VCaP (cell line): Measurements from ENCODE around the gene PHRF1.

ENCODE experiments used
- H3K27ac ChIP-seq: fragments of 450-650 bp; 2 replicates; pipeline ENCODE4 v1.5.1; 2017
- TF ChIP-seq, protein P1 (sequence below): fragments of 450-650 bp; conservative IDR thresholded peaks from 2 replicates; pipeline ENCODE4 v1.5.1; 2017; ENCODE audit warnings: mild to moderate bottlenecking, moderate library complexity

PHRF1 gene

GRCh38 chr11:541433-541885 lies 34.8 kb upstream of the PHRF1 start:
- H3K27ac ChIP-seq = no peak overlapping the region

GRCh38 chr11:544817-545166 lies 31.5 kb upstream of the PHRF1 start:
- no peak overlapping the region for H3K27ac ChIP-seq
- TF ChIP-seq, protein P1, sequence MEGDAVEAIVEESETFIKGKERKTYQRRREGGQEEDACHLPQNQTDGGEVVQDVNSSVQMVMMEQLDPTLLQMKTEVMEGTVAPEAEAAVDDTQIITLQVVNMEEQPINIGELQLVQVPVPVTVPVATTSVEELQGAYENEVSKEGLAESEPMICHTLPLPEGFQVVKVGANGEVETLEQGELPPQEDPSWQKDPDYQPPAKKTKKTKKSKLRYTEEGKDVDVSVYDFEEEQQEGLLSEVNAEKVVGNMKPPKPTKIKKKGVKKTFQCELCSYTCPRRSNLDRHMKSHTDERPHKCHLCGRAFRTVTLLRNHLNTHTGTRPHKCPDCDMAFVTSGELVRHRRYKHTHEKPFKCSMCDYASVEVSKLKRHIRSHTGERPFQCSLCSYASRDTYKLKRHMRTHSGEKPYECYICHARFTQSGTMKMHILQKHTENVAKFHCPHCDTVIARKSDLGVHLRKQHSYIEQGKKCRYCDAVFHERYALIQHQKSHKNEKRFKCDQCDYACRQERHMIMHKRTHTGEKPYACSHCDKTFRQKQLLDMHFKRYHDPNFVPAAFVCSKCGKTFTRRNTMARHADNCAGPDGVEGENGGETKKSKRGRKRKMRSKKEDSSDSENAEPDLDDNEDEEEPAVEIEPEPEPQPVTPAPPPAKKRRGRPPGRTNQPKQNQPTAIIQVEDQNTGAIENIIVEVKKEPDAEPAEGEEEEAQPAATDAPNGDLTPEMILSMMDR = no peak

More at GRCh38 chr11:541433-541885, 34.8 kb upstream of the PHRF1 start:
- TF ChIP-seq, protein P1 = no peak

DNA sequence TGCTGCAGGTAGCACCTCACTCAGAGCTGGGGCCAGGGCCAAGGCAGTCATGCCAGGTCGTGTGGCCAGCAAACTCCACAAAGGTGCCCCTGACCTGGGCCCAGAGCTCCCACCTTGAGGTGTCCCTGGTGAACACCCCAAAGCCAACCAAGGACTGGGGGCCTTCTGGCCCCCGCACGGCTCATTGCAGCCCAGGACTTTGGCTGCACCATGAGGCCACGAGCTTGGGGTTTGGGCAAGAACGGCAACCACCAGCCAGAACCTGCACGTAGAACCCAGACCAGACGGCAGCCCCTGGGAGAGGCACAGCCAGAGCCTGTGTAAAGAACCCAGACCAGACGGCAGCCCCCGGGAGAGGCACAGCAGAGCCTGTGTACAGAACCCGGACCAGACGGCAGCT lies 31.1 kb upstream of the PHRF1 start:
- TF ChIP-seq, protein P1 = no peak
- no peak overlapping the region for H3K27ac ChIP-seq

- H3K27ac ChIP-seq = no peak overlapping the region
- TF ChIP-seq, protein P1 = no peak
These were observed 27.3 kb upstream of the PHRF1 start for GRCh38 chr11:548700-549603.

DNA sequence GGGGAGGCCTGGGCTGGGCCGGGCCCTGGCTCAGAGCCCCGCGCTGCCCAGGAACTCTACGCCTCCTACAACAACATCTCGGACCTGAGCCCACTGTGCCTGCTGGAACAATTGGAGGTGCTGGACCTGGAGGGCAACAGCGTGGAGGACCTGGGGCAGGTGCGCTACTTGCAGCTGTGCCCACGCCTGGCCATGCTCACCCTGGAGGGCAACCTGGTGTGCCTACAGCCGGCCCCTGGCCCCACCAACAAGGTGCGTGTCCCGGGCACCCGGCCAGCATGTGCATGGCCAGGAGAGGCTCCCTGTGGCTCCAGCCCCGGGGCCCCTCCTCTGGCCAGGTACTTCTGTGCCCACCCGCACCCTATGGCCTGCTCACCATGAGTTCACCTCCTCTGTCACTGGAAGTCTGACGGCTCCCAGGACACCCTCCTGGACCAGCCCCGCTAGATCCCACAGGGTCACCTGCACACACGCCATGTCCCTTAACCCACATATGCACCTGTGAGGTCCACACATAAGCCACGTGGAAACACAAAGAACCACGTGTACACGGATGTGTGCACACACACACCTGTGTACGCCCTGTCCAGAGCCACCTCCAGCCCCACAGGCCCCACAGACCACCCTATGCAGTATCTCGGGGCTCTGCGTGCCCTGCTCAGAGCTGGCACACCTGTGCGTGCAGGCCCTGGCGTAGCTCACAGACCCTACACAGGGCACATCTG lies 26.1 kb upstream of the PHRF1 start:
- H3K27ac ChIP-seq = no peak overlapping the region
- TF ChIP-seq, protein P1 = no peak

DNA sequence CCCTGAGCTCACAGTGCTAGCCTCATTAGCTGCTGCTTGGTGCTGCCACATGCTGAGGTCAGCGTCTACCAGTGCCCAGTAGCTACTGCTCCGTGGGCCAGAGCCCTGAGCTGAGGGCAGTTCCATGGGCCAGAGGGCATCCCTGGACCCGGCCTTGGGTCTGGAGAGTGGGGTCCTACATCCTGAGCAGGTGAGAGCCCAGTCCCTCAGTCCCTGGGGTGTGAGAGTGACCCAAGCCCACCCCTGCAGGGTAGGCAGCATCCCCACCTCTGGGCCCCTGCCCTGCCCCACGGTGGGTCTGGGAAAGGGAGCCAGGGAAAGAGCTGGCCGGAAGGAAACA lies 25.6 kb upstream of the PHRF1 start:
- no peak overlapping the region for H3K27ac ChIP-seq
- TF ChIP-seq, protein P1 = no peak

GRCh38 chr11:551131-551530 lies 25.1 kb upstream of the PHRF1 start:
- TF ChIP-seq, protein P1 = no peak
- no peak overlapping the region for H3K27ac ChIP-seq
